Endothelial cell of umbilical vein (primary cell): Measurements from ENCODE around the gene DNMT1.

Experiments used
- CTCF ChIP-seq, 2 donors: IDR thresholded peaks; 1 replicate in 1 of 2; 2 replicates in 1 of 2; pipeline ENCODE4 v1.5.1; 2011; ENCODE audit warnings: low read length in 2 of 2, mild to moderate bottlenecking in 2 of 2, moderate library complexity in 2 of 2, control low read depth in 1 of 2, inconsistent platforms in 1 of 2, low read depth in 1 of 2; ENCODE audit not compliant: insufficient read depth in 1 of 2; ENCODE audit errors: extremely low read depth in 1 of 2
- FOS ChIP-seq: IDR thresholded peaks from 2 replicates; pipeline ENCODE4 v1.6.1; 2011; ENCODE audit warnings: mild to moderate bottlenecking, low read length, moderate library complexity, borderline replicate concordance; ENCODE audit not compliant: insufficient read depth
- GATA2 ChIP-seq: IDR thresholded peaks from 2 replicates; pipeline ENCODE4 v1.7.0; 2011; ENCODE audit warnings: low read depth, mild to moderate bottlenecking, moderate library complexity, mixed read lengths, low read length; ENCODE audit not compliant: insufficient read length, insufficient read depth
- MAX ChIP-seq: IDR thresholded peaks from 2 replicates; pipeline ENCODE4 v1.6.1; 2011; ENCODE audit not compliant: insufficient read depth, insufficient read length

DNA sequence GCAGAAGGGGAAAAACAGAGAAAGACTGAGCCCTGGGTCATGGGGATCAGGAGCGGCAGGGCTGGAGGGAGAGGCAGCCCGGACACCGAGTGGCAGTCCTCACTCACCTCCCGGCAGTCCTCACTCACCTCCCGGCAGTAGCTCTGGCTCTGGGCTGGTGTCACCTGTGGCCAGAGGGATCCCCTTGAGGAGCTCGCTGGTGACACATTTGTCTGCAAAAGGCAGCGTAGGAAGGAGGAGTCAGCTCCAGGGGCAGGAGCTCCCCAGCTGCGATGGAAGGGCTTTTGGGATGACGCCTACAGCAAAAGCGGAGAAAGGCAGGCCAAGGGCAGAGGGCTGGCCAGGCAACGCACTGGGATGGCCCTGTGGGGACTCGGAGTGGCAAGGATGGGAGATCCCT lies 75.8 kb downstream of the DNMT1 start:
- TF ChIP-seq CTCF (IDR thresholded peaks at IDR 0.05; ENCODE audit: extremely low read depth in 1 of 2, insufficient read depth in 1 of 2, low read depth in 1 of 2, low read length in 2 of 2) (no peak), MAX (no peak), GATA2 (no peak), FOS (no peak)
